ENCODE measurements around the gene SULT2A1.
"Not testable (repeated sequence)": the region's sequence is repeated elsewhere in the genome, so short reads cannot be mapped to it uniquely, and the experiment has no call there.

Gene SULT2A1

GRCh38 chr19:47860602-47861297 is 25.4 kb downstream of the SULT2A1 start:
- no peak for DNase-seq

GRCh38 chr19:47859838-47860237 is 26.3 kb downstream of the SULT2A1 start:
- not testable (repeated sequence) for DNase-seq

DNA sequence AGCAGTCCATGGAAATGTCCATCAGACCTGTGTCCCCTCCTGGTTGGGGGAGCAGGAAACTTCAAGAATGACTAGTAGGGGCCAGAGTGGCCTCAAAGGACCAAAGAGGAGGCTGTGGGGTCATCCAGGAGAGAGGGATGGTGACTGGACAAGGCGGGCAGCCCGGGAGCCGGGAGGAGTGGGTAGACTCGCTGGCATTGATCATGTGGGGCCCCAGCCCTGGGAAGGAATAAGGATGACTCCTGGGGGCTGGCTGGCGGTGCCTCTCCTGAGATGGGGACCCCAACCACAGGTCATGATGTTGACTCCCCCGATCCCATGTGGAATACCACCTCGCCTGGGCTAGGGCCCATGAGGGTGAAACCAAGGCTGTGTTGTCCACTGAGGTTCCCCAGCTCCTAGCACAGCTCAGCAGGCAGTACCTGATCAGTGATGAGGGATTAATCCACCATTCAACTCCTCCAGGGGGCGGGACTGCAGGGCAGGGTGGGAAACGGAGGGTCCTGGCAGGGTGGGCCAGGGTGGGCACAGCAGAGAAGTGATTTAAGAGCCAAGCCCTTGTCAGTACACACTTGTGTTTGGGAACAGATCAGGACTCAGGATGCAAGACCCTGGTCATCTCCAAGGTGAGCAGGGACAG is 27.3 kb downstream of the SULT2A1 start, which contains the start of gene TPRX2:
Gene TPRX2 (plus strand): TSS at position 590 of the 640 bp plus-strand sequence. CDS start 12 bp downstream, at position 602.
- not testable (repeated sequence) for DNase-seq

GRCh38 chr19:47858231-47858630 is 27.9 kb downstream of the SULT2A1 start:
- DNase-seq = not testable (repeated sequence)

DNA sequence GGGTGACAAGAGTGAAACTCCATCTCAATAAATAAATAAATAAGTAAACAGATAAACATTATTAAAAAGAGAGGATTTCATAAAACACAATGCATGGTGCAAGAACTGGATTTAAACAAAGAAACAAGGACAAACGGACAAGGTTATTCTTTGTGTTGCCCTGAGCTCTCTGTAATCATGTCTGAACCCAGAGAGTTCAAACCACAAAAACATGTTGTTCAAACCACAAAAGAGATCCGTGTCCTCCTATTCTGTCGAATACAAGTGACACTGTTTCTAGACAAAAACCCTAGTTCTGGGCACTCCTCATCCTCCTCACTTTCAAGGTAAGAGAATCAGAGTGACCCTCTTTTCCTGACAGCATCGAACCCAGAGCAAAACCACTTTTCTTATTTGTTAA is 31.7 kb downstream of the SULT2A1 start:
- no peak for DNase-seq

- peak; percentile 29 for DNase-seq
These were observed 33.1 kb downstream of the SULT2A1 start for GRCh38 chr19:47853003-47853402.

DNA sequence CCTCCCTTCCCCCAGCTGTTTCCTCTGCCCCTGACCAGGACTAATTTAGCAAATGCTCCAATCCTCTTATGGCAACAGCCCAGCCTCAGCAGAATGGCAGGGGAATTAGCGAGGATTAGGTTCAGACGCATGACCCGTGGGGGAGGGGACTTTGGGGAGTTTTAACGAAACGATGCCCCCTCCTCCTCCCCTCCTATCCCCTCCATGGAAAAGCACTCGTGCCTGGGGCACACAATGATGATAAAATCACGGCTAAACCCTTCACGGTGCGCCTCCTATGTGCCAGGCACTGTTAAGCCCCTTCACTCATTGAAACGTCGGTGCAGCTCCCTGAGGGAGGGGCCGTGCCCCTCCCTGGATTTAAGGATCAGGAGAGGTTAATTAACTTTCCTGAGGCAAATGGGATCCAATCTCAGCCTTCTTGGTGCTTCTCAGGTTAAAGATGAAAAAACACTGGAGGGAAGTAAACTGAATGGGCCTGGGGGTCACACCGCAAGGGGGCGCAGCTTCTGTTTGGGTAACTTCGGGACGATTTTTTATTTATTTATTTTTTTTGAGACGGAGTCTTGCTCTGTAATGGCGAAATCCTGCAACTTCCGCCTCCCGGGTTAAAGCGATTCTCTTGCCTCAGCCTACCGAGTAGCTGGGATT is 37.2 kb downstream of the SULT2A1 start:
- DNase-seq = peak; percentile 36

DNA sequence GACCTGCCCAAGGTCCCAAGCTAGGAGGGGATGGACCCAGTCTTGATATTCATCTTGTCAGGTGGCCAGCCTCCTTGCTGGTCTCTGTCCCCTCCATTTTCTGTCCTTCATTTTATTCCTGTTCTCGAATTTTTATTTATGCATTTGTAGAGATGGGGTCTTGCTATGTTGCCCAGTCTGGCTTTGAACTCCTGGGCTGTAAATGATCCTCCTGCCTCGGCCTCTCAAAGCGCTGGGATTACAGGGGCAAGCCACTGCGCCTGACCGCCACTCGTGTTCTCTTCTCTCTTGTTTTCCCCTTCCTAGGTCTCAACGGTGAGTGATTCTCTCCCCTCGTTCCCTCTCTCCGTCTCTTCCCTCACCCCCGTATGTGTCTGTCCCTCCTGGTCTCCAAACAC is 37.7 kb downstream of the SULT2A1 start:
- no peak for DNase-seq

GRCh38 chr19:47842941-47843340 is 43.2 kb downstream of the SULT2A1 start:
- DNase-seq = no peak

DNA sequence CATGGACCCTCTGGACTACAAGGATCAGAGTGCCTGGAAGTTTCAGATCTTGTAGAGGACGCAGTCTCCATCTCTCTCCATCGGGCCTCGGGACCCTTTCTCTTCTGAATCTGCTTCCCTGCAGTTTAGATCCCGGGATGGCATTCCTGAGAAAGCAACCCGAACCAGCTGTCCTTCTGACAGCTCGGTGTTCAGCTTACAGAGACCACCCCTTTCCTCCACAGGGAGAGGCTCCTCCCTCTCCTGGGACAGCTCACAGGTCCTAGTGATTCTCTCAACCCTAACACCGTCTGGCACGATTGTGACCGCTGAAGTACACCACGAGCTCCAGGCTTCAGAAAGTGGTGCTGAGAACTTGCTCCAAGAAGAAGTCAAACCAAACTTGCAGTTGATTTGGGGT is 46.2 kb downstream of the SULT2A1 start:
- no peak for DNase-seq

- DNase-seq = no peak
These were observed 46.7 kb downstream of the SULT2A1 start for GRCh38 chr19:47839411-47839810.

GRCh38 chr19:47836038-47836437 is 50.1 kb downstream of the SULT2A1 start:
- no peak for DNase-seq

GRCh38 chr19:47832723-47833122 is 53.4 kb downstream of the SULT2A1 start:
- DNase-seq = no peak

- no peak for DNase-seq
These were observed 59.3 kb downstream of the SULT2A1 start for GRCh38 chr19:47826800-47827199.

DNA sequence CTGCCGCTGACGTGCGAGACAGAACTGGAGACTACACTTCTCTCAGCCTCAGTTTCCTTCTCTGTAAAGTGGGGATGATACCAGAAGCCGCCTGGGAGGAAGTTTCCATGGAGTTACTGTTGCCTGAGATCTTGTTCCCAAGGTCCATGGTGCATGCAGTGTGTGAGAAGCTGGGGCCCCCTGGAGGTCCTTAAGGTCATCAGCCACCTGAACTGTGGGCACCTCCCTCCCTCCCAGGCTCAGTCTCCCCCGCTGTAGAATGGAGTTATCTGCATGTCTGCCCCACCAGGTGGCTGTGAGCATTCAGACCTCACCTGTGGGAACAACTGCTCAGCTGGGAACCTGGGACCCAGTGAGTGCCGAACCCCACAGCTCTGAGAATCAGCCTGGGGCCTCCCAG is 61.7 kb downstream of the SULT2A1 start:
- no peak for DNase-seq

GRCh38 chr19:47821460-47822020 is 64.6 kb downstream of the SULT2A1 start, which contains the start of gene CRX:
Gene CRX, plus strand, starts transcription at chr19:47821937. Its CDS starts 12,507 bp downstream, at chr19:47834444.
- no peak for DNase-seq
